ENCODE data around the gene NTF4.

The NTF4 gene

GRCh38 chr19:49016067-49016839, 48.4 kb downstream of the NTF4 start:
- in situ Hi-C loops (cut with MboI; ENCODE audit: low pct_unique_long_range_greater_than_20kb, low sequenced_read_pairs, unreplicated experiment): no loop called here
- no peak for TF ChIP-seq CTCF (IDR thresholded peaks at IDR 0.05; ENCODE audit: extremely low read depth, insufficient read depth, missing control alignments)
- DNase-seq (ENCODE audit: low spot score): no peak

GRCh38 chr19:49014870-49015255, 49.8 kb downstream of the NTF4 start:
- peak; percentile 8 for DNase-seq (ENCODE audit: low spot score)
- no peak for TF ChIP-seq CTCF (IDR thresholded peaks at IDR 0.05; ENCODE audit: extremely low read depth, insufficient read depth, missing control alignments)
- in situ Hi-C loops (cut with MboI; ENCODE audit: low pct_unique_long_range_greater_than_20kb, low sequenced_read_pairs, unreplicated experiment): no loop called here

GRCh38 chr19:49014123-49014869, 50.3 kb downstream of the NTF4 start:
- DNase-seq (ENCODE audit: low spot score): no peak
- in situ Hi-C loops (cut with MboI; ENCODE audit: low pct_unique_long_range_greater_than_20kb, low sequenced_read_pairs, unreplicated experiment): no loop called here
- no peak for TF ChIP-seq CTCF (IDR thresholded peaks at IDR 0.05; ENCODE audit: extremely low read depth, insufficient read depth, missing control alignments)

- in situ Hi-C loops (cut with MboI; ENCODE audit: low pct_unique_long_range_greater_than_20kb, low sequenced_read_pairs, unreplicated experiment): no loop called here
- TF ChIP-seq CTCF (IDR thresholded peaks at IDR 0.05; ENCODE audit: extremely low read depth, insufficient read depth, missing control alignments): no peak
- no peak for DNase-seq (ENCODE audit: low spot score)
These were observed 53.4 kb downstream of the NTF4 start for GRCh38 chr19:49011194-49011593.
